SK-N-SH treated with all-trans-retinoic acid at 6 μM for 48 hours (cell line): ENCODE measurements around the gene TMEM237.

Experiments used
- ATAC-seq: fragments of 200-7000 bp; cut with Tn5 transposase; 3 replicates; pipeline ENCODE4 v1.9.1; 2020; ENCODE audit warnings: mild to moderate bottlenecking, moderate library complexity
- ARNTL ChIP-seq: fragments of 450-650 bp; formaldehyde crosslinking; IDR thresholded peaks from 2 replicates; pipeline ENCODE4 v1.5.0; 2020; ENCODE audit warnings: low read depth, mild to moderate bottlenecking, moderate library complexity, borderline replicate concordance
- BACH2 ChIP-seq: fragments of 250-450 bp; sonication (Bioruptor Pico); IDR thresholded peaks from 2 replicates; pipeline ENCODE4 v1.9.0; 2021; ENCODE audit warnings: mild to moderate bottlenecking, borderline replicate concordance
- CREB5 ChIP-seq: fragments of 250-450 bp; sonication (Bioruptor Pico); IDR thresholded peaks from 2 replicates; pipeline ENCODE4 v1.5.1; 2020; ENCODE audit warnings: low read depth, mild to moderate bottlenecking, moderate library complexity
- CSRNP3 ChIP-seq: fragments of 250-450 bp; sonication (Bioruptor Pico); IDR thresholded peaks from 2 replicates; pipeline ENCODE4 v1.5.1; 2021; ENCODE audit warnings: mild to moderate bottlenecking, moderate library complexity
- ESRRG ChIP-seq: fragments of 250-450 bp; sonication (Bioruptor Pico); IDR thresholded peaks from 2 replicates; pipeline ENCODE4 v1.6.1; 2021; ENCODE audit warnings: mild to moderate bottlenecking
- GLIS3 ChIP-seq: fragments of 250-450 bp; sonication (Bioruptor Pico); IDR thresholded peaks from 2 replicates; pipeline ENCODE4 v1.5.0; 2020; ENCODE audit warnings: mild to moderate bottlenecking, moderate library complexity
- OSR1 ChIP-seq: fragments of 250-450 bp; sonication (Bioruptor Pico); IDR thresholded peaks from 2 replicates; pipeline ENCODE4 v1.8.0; 2022; ENCODE audit warnings: moderate library complexity, mild to moderate bottlenecking, inconsistent platforms
- PATZ1 ChIP-seq: fragments of 250-450 bp; sonication (Bioruptor Pico); IDR thresholded peaks from 2 replicates; pipeline ENCODE4 v1.8.0; 2020; ENCODE audit warnings: mild to moderate bottlenecking, moderate library complexity, borderline replicate concordance
- POU6F1 ChIP-seq: fragments of 250-450 bp; sonication (Bioruptor Pico); IDR thresholded peaks from 2 replicates; pipeline ENCODE4 v1.8.0; 2021; ENCODE audit warnings: low read depth, mild to moderate bottlenecking, moderate library complexity, borderline replicate concordance
- PPARA ChIP-seq: fragments of 250-450 bp; sonication (Bioruptor Pico); IDR thresholded peaks from 2 replicates; pipeline ENCODE4 v1.5.0; 2020; ENCODE audit warnings: mild to moderate bottlenecking, borderline replicate concordance
- RARB ChIP-seq: fragments of 250-450 bp; sonication (Bioruptor Pico); IDR thresholded peaks from 2 replicates; pipeline ENCODE4 v1.8.0; 2021; ENCODE audit warnings: mild to moderate bottlenecking, moderate library complexity
- TCF4 ChIP-seq: fragments of 250-450 bp; sonication (Bioruptor Pico); IDR thresholded peaks from 2 replicates; pipeline ENCODE4 v1.8.0; 2021; ENCODE audit warnings: mild to moderate bottlenecking, moderate library complexity, borderline replicate concordance
- TSHZ2 ChIP-seq: fragments of 250-450 bp; sonication (Bioruptor Pico); IDR thresholded peaks from 2 replicates; pipeline ENCODE4 v1.5.0; 2020; ENCODE audit warnings: mild to moderate bottlenecking, moderate library complexity
- ZC3H10 ChIP-seq: fragments of 250-450 bp; sonication (Bioruptor Pico); IDR thresholded peaks from 2 replicates; pipeline ENCODE4 v1.5.1; 2021; ENCODE audit warnings: mild to moderate bottlenecking, moderate library complexity
- ZFP3 ChIP-seq: fragments of 250-450 bp; sonication (Bioruptor Pico); IDR thresholded peaks from 2 replicates; pipeline ENCODE4 v1.5.0; 2020; ENCODE audit warnings: mild to moderate bottlenecking, moderate library complexity
- ZNF565 ChIP-seq: fragments of 450-650 bp; formaldehyde crosslinking; conservative IDR thresholded peaks from 2 replicates; pipeline ENCODE4 v1.5.0; 2020; ENCODE audit warnings: low read depth, mild to moderate bottlenecking, moderate library complexity
- ZNF70 ChIP-seq: fragments of 450-650 bp; formaldehyde crosslinking; IDR thresholded peaks from 2 replicates; pipeline ENCODE4 v1.5.0; 2020; ENCODE audit warnings: mild to moderate bottlenecking, moderate library complexity

TMEM237 gene

GRCh38 chr2:201607568-201607967 lies 35.7 kb downstream of the TMEM237 start (continued):
- TF ChIP-seq TSHZ2, result no peak
- TF ChIP-seq GLIS3 (CRISPR knock-in tag), result no peak
- no peak for TF ChIP-seq POU6F1 (CRISPR knock-in tag)
- no peak for TF ChIP-seq ZC3H10 (CRISPR knock-in tag)
- TF ChIP-seq CSRNP3, result no peak
- TF ChIP-seq ZNF70 (CRISPR knock-in tag), result no peak

GRCh38 chr2:201600906-201601305 lies 42.4 kb downstream of the TMEM237 start:
- TF ChIP-seq ARNTL (CRISPR knock-in tag), result no peak

GRCh38 chr2:201597397-201597796 lies 45.9 kb downstream of the TMEM237 start:
- TF ChIP-seq RARB (CRISPR knock-in tag) (no peak), TSHZ2 (no peak), PPARA (CRISPR knock-in tag) (no peak), POU6F1 (CRISPR knock-in tag) (no peak), OSR1 (CRISPR knock-in tag) (no peak), PATZ1 (CRISPR knock-in tag) (no peak)
- no peak for ATAC-seq

More at GRCh38 chr2:201600906-201601305, 42.4 kb downstream of the TMEM237 start:
- ATAC-seq, result no peak

- no peak for ATAC-seq
- TF ChIP-seq TCF4 (CRISPR knock-in tag) (no peak), CSRNP3 (no peak), RARB (CRISPR knock-in tag) (no peak), POU6F1 (CRISPR knock-in tag) (no peak), ARNTL (CRISPR knock-in tag) (no peak), ZNF70 (CRISPR knock-in tag) (no peak), ZNF565 (CRISPR knock-in tag) (no peak), PPARA (CRISPR knock-in tag) (no peak), BACH2 (CRISPR knock-in tag) (no peak), ESRRG (CRISPR knock-in tag) (no peak), ZFP3 (CRISPR knock-in tag) (no peak), GLIS3 (CRISPR knock-in tag) (no peak), CREB5 (CRISPR knock-in tag) (no peak)
These were observed 62.8 kb downstream of the TMEM237 start for GRCh38 chr2:201580486-201580885.
